Natural killer cell treated with Interleukin-12 subunit alpha and Interleukin-12 subunit beta and Interleukin-15 and Interleukin-18, amount 100 ng/mL, for 72 hours (primary cell): ENCODE results near the gene HOXA1. TPM values are rescaled to one million over a fixed set of nuclear protein-coding genes. Genes with fewer than 3 reads are reported as not detected.

Experiments used
- ATAC-seq, 2 donors: fragments of 150-1000 bp; cut with Tn5 transposase in 1 of 2; sonication (Bioruptor Pico), chemical (Tn5 transposase) in 1 of 2; 2 replicates each; pipeline ENCODE4 v1.10.0; 2021
- DNase-seq: peaks from one replicate; pipeline ENCODE4 v3.0.0; 2022; ENCODE audit warnings: low spot score
- H3K27ac Mint-ChIP-seq, 2 donors: 1 replicate in 1 of 2; 2 replicates in 1 of 2; pipeline ENCODE4 v1.8.0; 2022; ENCODE audit warnings: mixed read lengths in 2 of 2, mild to moderate bottlenecking in 1 of 2, moderate library complexity in 1 of 2
- H3K27me3 Mint-ChIP-seq, 2 donors: 1 replicate in 1 of 2; 2 replicates in 1 of 2; pipeline ENCODE4 v1.8.0; 2022; ENCODE audit warnings: mixed read lengths in 2 of 2
- H3K36me3 Mint-ChIP-seq: one replicate; pipeline ENCODE4 v1.8.0; 2022; ENCODE audit warnings: mixed read lengths
- H3K4me1 Mint-ChIP-seq, 2 donors: 1 replicate in 1 of 2; 2 replicates in 1 of 2; pipeline ENCODE4 v1.8.0; 2022; ENCODE audit warnings: low read depth in 2 of 2, mixed read lengths in 2 of 2, mild to moderate bottlenecking in 1 of 2
- H3K4me3 Mint-ChIP-seq: one replicate; pipeline ENCODE4 v1.8.0; 2022; ENCODE audit warnings: mixed read lengths
- H3K9me3 Mint-ChIP-seq: 2 replicates; pipeline ENCODE4 v1.8.0; 2022; ENCODE audit warnings: mixed read lengths
- total RNA-seq, 2 donors: library from RNA; stranded (reverse); gene quantifications; one replicate each; pipeline ENCODE4 v1.2.3, GENCODE V29; 2022

HOXA1 gene
- total RNA-seq, 2 donors from 2014 or later = 0.36 to 0.78 TPM

DNA sequence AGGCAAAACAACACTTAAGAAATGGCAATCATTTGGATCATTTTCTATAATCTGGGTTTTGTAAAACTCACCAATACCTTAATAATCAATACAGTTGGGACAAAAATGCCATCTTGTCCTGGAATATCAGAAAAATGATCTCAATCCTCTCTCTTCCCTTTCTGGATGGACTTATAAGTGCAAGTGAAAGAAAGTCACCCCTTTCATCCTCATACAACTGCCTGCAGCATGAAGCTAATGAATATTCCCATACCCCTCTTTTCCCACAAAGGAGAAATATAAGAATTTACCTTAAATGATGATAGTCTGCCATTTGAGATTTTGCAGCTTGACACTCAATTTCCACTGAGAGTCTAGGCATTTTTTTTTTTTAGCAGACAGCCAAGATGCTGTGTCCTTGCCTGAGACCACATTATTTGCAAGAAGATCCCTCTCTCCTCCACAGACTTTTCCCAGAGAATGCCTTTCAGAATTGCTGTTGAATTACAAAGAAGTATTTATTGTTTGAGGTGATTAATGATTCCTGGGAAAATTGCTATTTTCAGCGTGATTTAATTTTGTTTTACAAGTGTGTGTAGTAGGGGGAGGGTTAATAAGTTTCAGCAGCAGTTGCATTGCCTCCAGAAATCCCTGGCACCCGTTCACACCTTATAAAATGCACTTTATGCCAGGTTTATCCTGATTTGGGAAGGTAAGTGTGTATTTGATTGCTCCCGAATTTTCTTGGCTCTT, 31.0 kb upstream of the HOXA1 start:
- H3K9me3 Mint-ChIP-seq = no peaks in the 10 kb centered on the region
- no peak for ATAC-seq
- H3K36me3 Mint-ChIP-seq = no peaks in the 10 kb centered on the region
- H3K4me1 Mint-ChIP-seq = peaks cover 0 to 3% of the 10 kb centered on the region in 2 donors
- peaks cover 24 to 38% of the 10 kb centered on the region in 2 donors for H3K27me3 Mint-ChIP-seq
- no peak for DNase-seq
- no peak overlapping the region for H3K4me3 Mint-ChIP-seq
- no peak overlapping the region for H3K27ac Mint-ChIP-seq

DNA sequence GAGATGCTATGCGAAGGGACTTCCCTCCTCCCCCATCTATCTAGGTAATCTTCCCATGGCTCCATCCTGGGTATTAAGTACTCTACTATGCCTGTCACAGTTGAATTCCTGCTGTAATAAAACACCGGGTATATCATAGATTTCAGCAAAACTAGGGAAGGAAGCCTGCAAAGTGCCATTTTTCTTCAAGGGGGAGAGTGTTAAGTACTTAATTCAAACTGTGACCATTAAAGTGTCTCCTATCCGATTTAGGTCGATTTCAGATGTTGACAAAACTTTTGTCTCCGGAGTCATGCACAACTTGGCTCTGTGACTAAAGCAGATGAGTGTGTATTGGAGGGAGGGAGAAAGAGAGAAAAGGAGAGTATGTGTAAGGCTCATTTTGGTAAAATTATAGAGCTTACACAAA, 30.2 kb upstream of the HOXA1 start:
- Mint-ChIP-seq H3K36me3 (no peaks in the 10 kb centered on the region), H3K27me3 (peaks cover 24 to 35% of the 10 kb centered on the region in 2 donors), H3K9me3 (no peaks in the 10 kb centered on the region), H3K4me3 (no peak overlapping the region), H3K27ac (no peak overlapping the region), H3K4me1 (peaks cover 0 to 3% of the 10 kb centered on the region in 2 donors)
- DNase-seq (no peak), ATAC-seq (no peak)

DNA sequence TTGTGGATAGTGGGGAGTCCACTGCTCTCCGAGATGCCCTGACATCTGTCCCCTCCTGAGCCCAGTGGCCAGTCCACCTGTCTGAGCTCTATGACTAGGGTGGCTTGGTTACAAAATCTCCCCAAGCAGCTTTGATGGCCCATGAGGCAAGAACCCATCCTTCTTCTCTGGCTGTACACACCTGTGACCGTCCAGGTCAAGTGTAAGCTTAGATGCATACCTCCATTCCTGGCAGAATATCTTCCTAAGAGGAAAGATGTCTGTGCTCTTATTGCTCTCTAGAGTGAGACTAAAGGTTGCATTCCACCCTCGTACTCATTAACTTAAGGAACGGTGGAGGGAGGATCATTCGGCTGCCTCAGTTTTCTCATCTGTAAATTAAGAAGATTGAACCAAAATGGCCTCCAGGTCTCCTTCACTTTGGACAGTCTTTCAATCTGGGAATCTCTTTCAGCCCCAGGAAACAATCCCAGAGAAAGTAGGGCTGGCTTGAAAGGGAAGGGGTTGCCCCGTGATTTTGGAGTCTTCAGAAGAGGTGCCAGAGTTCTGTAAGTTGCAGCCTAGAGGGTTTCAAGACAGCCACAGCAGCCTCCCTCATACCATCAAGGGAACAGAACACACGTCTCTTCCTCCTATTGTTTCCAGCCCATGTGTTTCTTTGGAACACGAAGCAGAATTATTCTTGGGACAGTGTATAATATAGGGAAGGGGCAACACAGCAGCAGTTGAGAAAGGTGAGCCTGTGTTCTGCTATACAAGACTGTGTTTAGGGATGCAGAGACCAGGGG, 29.3 kb upstream of the HOXA1 start:
- Mint-ChIP-seq H3K27me3 (peaks cover 24 to 35% of the 10 kb centered on the region in 2 donors), H3K27ac (no peak overlapping the region), H3K36me3 (no peaks in the 10 kb centered on the region), H3K9me3 (no peaks in the 10 kb centered on the region), H3K4me3 (no peak overlapping the region), H3K4me1 (peaks cover 0 to 3% of the 10 kb centered on the region in 2 donors)
- no peak for DNase-seq
- peak in 1 of 2 donors; percentile 44 for ATAC-seq

DNA sequence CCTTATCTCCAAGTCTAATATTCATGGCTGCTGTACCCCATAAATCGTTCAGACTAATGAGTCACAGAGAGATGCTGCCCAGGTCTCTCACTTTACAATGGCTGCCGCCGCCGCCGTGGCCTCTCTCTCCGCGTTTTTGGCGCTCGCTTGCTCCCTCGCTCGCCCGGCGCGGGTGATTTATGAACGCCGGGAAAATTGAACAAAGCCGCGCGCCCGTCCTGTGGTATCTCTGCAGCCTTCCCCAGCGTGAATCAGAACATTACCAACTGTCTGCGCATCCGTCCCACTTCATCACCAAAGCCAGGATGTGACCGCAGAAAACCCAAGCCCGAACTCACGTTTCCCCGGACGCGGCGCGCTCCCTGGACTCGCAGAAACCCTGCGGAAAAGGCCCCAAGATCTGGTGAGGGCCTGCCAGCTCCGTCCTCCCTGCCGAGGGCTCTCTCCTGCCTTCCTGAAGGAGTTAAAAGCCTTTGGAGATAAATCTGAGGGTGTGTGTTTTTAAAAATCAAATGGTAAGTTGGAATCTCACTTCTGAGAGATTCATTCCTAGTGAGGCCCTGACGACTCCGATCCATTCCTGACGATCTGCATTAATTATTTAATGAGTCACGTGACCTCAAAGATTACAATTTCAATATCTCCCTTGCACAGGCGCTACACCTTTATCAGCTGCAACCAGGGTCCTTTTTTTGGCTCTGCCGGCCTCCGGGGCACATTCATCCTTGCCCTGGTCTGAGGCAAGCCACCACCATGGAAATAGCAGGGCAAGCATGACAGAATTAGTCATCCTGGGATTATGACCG, 28.5 kb upstream of the HOXA1 start:
- H3K36me3 Mint-ChIP-seq = no peaks in the 10 kb centered on the region
- H3K27me3 Mint-ChIP-seq = peaks cover 24 to 34% of the 10 kb centered on the region in 2 donors
- H3K9me3 Mint-ChIP-seq = no peaks in the 10 kb centered on the region
- no peak overlapping the region for H3K4me3 Mint-ChIP-seq
- no peak overlapping the region for H3K27ac Mint-ChIP-seq
- peaks cover 0 to 3% of the 10 kb centered on the region in 2 donors for H3K4me1 Mint-ChIP-seq
- ATAC-seq (no peak), DNase-seq (no peak)

DNA sequence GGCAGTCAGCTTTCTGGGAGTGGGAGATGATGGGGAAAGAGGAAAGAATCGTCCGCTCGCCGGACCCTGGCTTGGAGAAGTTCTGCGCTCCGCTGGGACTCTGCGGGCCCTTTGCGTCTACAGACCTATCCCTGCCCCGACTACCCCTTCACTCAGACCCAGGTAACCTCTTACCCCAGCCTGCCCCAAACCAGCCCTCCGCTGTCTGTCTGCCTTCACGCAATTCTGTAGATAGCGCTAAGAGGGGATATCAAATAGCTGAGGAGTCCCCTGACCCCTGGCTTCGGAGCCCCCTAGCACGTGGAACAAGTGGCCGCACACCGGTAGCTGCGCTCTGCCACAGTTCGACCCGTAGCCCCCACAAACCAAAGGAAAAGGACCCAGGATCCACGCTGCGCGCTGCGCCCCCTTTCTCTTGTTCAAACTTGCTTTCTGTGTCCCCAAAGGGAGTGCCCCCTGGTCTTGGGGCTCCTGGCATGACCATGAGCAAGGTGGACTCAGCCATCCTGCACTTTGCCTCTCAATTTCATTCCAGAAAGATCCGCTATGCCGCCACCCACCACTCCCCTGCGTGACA, 27.8 kb upstream of the HOXA1 start:
- ATAC-seq = no peak
- DNase-seq = no peak
- H3K4me3 Mint-ChIP-seq = no peak overlapping the region
- no peaks in the 10 kb centered on the region for H3K36me3 Mint-ChIP-seq
- peaks cover 19 to 27% of the 10 kb centered on the region in 2 donors for H3K27me3 Mint-ChIP-seq
- no peaks in the 10 kb centered on the region for H3K9me3 Mint-ChIP-seq
- no peaks in the 10 kb centered on the region for H3K4me1 Mint-ChIP-seq
- H3K27ac Mint-ChIP-seq = no peak overlapping the region

DNA sequence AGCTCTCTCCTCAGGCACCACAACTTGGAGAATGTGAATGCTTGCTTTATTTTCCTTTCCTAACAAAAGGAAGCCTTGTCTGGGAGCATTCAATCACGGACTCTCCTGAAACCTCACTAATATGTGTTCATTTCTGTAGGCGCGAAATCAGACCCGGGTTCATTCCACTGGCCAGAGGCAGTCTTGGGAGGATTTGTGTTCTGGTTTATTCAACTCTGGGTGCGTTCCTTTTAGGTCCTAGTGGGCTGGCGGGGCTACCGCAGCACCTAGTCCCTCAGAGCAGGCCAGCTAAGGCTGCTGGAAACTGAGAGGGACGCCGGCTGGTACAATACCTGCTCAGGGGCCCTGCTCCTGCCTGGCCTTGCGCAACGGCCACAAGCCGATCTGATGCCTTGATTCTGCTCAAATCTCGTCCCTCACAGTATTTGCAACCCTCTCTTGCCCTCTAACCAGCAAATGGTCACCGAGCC, 27.2 kb upstream of the HOXA1 start:
- Mint-ChIP-seq H3K9me3 (no peaks in the 10 kb centered on the region), H3K4me1 (no peaks in the 10 kb centered on the region)
- ATAC-seq = no peak

DNA sequence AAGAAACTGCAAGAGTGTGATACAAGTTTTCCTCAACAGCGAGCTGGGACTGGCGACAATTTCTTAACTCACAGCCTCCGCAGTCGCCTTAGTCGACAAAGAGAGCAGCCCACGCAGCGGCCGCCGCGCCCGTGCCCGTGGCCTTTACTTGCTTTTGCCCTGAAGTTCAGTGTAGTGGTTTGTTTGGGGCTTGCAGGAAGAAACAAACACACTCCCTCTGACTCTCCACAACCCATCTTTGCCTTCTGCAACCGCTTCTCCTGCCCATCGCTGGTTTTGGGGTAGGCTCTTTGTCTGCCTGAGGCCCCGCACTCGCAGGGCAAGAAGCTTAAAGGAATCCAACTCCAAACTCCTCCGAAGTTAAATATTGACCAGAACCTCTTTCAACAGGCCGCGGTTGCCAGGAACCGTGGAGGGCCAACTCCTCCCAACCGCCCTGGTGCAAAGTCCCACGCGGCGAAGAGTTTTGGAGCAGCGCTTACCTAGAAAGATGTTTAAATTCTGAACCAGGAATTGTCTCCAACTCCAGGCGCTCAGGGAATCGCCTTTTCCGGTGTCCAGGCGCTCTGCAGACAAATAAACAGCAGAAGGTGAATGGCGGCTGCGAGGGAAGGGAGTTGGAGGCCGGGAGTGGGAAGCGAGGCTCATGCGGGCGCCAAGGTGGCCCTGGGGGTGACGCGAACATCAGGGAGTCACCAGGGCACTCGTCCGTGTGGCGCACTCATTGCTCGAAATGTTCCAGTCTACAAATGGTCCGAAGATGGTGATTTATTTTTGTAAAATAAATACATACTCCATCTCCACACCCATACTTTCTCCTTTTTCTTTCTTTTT, 26.5 kb upstream of the HOXA1 start:
- no peak for DNase-seq
- H3K9me3 Mint-ChIP-seq = no peaks in the 10 kb centered on the region
- no peaks in the 10 kb centered on the region for H3K36me3 Mint-ChIP-seq
- no peak overlapping the region for H3K4me3 Mint-ChIP-seq
- H3K4me1 Mint-ChIP-seq = no peaks in the 10 kb centered on the region
- H3K27me3 Mint-ChIP-seq = peaks cover 13 to 19% of the 10 kb centered on the region in 2 donors
- H3K27ac Mint-ChIP-seq = no peak overlapping the region
- ATAC-seq = no peak

More for the DNA sequence above, 27.2 kb upstream of the HOXA1 start:
- DNase-seq = no peak
- Mint-ChIP-seq H3K36me3 (no peaks in the 10 kb centered on the region), H3K27ac (no peak overlapping the region), H3K27me3 (peaks cover 17 to 26% of the 10 kb centered on the region in 2 donors), H3K4me3 (no peak overlapping the region)

DNA sequence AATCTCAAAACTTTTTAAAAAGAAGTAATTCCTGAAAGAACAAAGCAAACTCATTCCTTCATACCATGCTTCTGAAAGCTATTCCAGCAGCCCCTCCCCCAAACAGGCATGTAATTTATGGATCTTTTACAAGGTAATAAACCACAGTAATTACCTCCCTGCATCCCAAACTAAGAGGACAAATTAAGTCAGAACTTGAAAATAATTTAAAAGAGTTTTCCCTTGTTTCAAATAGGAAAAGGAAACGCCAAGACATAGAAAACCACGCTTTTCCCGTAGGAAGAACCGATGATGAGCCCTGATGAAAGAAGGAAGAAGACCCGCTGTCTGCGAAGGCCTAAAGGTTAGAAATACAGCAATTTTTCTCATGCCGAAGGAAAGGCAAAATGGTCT, 25.9 kb upstream of the HOXA1 start:
- no peaks in the 10 kb centered on the region for H3K36me3 Mint-ChIP-seq
- H3K27me3 Mint-ChIP-seq = peaks cover 10 to 13% of the 10 kb centered on the region in 2 donors
- H3K4me3 Mint-ChIP-seq = no peak overlapping the region
- H3K4me1 Mint-ChIP-seq = no peaks in the 10 kb centered on the region
- H3K27ac Mint-ChIP-seq = no peak overlapping the region
- H3K9me3 Mint-ChIP-seq = no peaks in the 10 kb centered on the region
- DNase-seq = no peak
- ATAC-seq = no peak

DNA sequence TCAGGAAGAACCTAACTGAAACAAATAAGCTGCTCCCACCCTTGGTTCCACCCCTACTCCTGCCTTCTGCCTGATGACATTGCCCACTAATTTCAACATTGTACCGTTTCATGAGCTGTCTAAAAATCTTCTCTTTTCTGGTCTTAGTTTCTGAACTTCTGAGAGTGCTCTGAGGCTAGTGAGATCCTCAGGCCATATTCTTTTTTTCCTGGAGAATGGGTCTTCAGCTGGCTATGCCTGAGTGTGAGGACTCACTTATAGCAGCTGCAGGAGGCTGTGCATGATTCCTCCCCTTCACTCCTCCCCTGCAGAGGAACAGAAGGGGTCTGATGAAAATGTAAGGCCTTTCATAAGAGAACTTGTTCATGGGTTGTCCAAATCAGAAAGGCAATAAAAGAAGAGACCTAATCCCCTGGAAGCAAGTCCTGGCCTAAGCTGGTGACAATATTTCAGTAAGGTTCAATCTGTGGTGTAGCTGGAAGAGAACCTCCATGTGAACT, 23.7 kb upstream of the HOXA1 start:
- Mint-ChIP-seq H3K27ac (no peak overlapping the region), H3K36me3 (no peaks in the 10 kb centered on the region), H3K4me3 (no peak overlapping the region), H3K9me3 (no peaks in the 10 kb centered on the region), H3K4me1 (no peaks in the 10 kb centered on the region), H3K27me3 (no peaks in the 10 kb centered on the region)
- DNase-seq = no peak
- no peak for ATAC-seq

DNA sequence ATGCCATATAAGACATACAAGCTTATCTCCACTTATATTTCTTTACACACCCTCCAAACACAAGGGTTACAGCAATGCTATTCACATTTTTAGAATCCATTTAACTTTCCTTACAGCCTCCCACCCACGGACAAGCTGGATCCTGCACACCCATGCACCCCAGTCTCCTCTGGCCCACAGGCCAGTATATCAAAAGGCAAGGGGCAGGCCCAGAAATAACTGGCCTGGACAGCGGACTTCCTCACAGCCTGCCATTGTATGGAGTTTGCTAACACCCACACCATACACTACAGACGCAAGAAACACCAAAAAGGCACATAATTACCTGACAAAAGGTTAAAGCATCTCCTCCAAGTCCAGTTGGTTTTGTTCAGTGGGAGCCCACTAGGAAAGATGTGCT, 22.8 kb upstream of the HOXA1 start:
- Mint-ChIP-seq H3K4me3 (no peak overlapping the region), H3K27me3 (no peaks in the 10 kb centered on the region), H3K36me3 (no peaks in the 10 kb centered on the region), H3K4me1 (no peaks in the 10 kb centered on the region), H3K9me3 (no peaks in the 10 kb centered on the region), H3K27ac (no peak overlapping the region)
- ATAC-seq (no peak), DNase-seq (no peak)

DNA sequence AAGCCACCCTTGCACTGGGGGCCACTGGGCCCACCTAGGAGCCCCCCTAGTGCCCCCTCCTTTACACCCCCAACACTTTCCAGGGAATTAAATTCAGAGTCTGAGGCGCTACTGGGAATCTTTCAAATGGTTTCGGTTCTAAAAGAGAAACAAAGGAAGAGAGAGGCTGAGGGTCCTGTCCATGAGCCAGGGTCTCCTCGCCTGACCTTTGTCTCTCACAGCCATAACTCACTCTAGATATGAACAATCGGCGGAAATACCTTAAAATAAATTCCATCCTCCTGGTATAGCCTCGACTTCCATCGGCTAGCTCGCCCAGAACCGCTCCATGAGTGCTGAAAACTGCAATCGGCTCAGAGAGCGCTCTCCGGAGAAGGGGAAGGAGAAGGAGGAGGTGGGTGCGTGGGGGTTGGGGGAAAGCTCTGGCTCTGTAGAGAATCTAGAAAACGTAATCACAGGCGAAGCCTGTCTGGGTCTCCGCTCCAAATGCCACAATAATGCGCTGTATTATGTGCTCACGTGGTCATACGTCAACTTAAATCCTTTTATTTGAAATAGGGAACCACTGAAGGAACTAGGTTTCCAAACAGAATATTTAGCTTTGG, 22.2 kb upstream of the HOXA1 start:
- H3K27ac Mint-ChIP-seq = no peak overlapping the region
- no peaks in the 10 kb centered on the region for H3K4me1 Mint-ChIP-seq
- no peak overlapping the region for H3K4me3 Mint-ChIP-seq
- no peaks in the 10 kb centered on the region for H3K9me3 Mint-ChIP-seq
- no peak for DNase-seq
- no peak for ATAC-seq
- H3K36me3 Mint-ChIP-seq = no peaks in the 10 kb centered on the region
- no peaks in the 10 kb centered on the region for H3K27me3 Mint-ChIP-seq
